OCI-LY3 (cell line): Measurements from ENCODE around the gene ZNF555.

Source experiments
- H2AFZ ChIP-seq: fragments of 200-600, 300-600 bp; shearing (Covaris generic); 2 replicates; pipeline ENCODE4 v1.6.0; 2014; ENCODE audit warnings: antibody characterized with exemption, low read depth, low read length
- H3K27ac ChIP-seq: fragments of 200-600, 300-600 bp; sonication (generic); 2 replicates; pipeline ENCODE4 v1.5.1; 2014; ENCODE audit warnings: mild to moderate bottlenecking, low read length, moderate library complexity, mixed read lengths
- H3K27me3 ChIP-seq: fragments of 200-600, 300-600 bp; sonication (generic); 2 replicates; pipeline ENCODE4 v1.6.1; 2014; ENCODE audit warnings: low read depth, low read length, mixed read lengths
- H3K36me3 ChIP-seq: fragments of 200-600, 300-600 bp; sonication (generic); replicated peaks from 2 replicates; pipeline ENCODE3; 2014; ENCODE audit warnings: low read depth, low read length, mixed read lengths
- H3K4me1 ChIP-seq: fragments of 300-600, 200-600 bp; sonication (generic); 2 replicates; pipeline ENCODE4 v1.6.1; 2014; ENCODE audit warnings: low read length, mixed read lengths
- H3K4me2 ChIP-seq: fragments of 200-600, 300-600 bp; sonication (generic); 2 replicates; pipeline ENCODE4 v1.6.1; 2014; ENCODE audit warnings: low read length, mixed read lengths
- H3K4me3 ChIP-seq: fragments of 300-600, 200-600 bp; sonication (generic); 2 replicates; pipeline ENCODE4 v1.5.1; 2014; ENCODE audit warnings: antibody characterized with exemption, mild to moderate bottlenecking, low read length, moderate library complexity
- H3K79me2 ChIP-seq: fragments of 300-600, 200-600 bp; shearing (Covaris generic); 2 replicates; pipeline ENCODE4 v1.6.1; 2014; ENCODE audit warnings: mild to moderate bottlenecking, low read length, mixed read lengths
- H3K9ac ChIP-seq: fragments of 300-600, 200-600 bp; shearing (Covaris generic); 2 replicates; pipeline ENCODE4 v1.6.0; 2014; ENCODE audit warnings: mild to moderate bottlenecking, low read length, moderate library complexity
- H3K9me3 ChIP-seq: fragments of 200-600, 300-600 bp; shearing (Covaris generic); 2 replicates; pipeline ENCODE4 v1.6.1; 2014; ENCODE audit warnings: low read length, mixed read lengths; ENCODE audit not compliant: insufficient read depth
- H4K20me1 ChIP-seq: fragments of 200-600, 300-600 bp; sonication (generic); 2 replicates; pipeline ENCODE4 v1.6.1; 2016; ENCODE audit warnings: low read length, mixed read lengths; ENCODE audit not compliant: insufficient read depth
- CTCF ChIP-seq: fragments of 200-600, 300-600 bp; sonication (generic); IDR thresholded peaks from 2 replicates; pipeline ENCODE4 v1.5.1; 2014; ENCODE audit warnings: antibody characterized with exemption, low read length, low read depth
- EZH2phosphoT487 ChIP-seq: fragments of 200-600 bp; shearing (Covaris generic); IDR thresholded peaks from 2 replicates; pipeline ENCODE4 v1.6.1; 2018; ENCODE audit warnings: antibody characterized with exemption, mixed run types, low read depth

The ZNF555 gene

GRCh38 chr19:2813235-2814160 lies 27.8 kb upstream of the ZNF555 start:
- Histone ChIP-seq H3K9ac (no peak overlapping the region), H4K20me1 (no peaks in the 10 kb centered on the region; the same call in 1 of the 2 replicates), H3K4me3 (no peak overlapping the region), H3K27ac (no peak overlapping the region), H3K27me3 (no peaks in the 10 kb centered on the region), H3K79me2 (no peaks in the 10 kb centered on the region), H2AFZ (no peak overlapping the region), H3K4me2 (no peak overlapping the region), H3K4me1 (no peaks in the 10 kb centered on the region), H3K36me3 (peaks cover 77% of the 10 kb centered on the region), H3K9me3 (no peaks in the 10 kb centered on the region)
- no peak for TF ChIP-seq EZH2phosphoT487
- no peak for TF ChIP-seq CTCF

DNA sequence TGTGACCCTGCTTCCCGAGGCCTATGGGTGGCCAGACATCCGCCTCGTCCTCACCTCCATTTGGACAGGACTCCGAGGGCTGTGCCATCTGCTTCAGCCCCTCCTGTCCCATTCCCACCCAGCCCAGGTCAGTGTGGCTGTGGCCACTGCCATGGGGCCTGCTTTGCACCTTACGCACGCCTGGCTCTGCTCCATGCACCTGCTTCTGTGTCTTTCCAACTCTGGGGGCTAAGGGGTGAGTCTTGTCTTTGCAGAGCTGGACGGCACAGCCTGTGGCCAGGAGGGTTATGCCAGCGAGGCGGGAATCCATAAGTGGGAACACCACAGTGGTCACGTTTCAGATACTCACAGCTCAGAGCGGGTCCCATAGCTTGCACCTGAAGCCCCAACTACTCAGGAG lies 26.8 kb upstream of the ZNF555 start:
- Histone ChIP-seq H2AFZ (no peak overlapping the region), H3K9ac (no peak overlapping the region), H3K36me3 (peaks cover 68% of the 10 kb centered on the region), H3K4me1 (no peaks in the 10 kb centered on the region), H3K9me3 (no peaks in the 10 kb centered on the region), H3K27ac (no peak overlapping the region), H3K27me3 (no peaks in the 10 kb centered on the region), H4K20me1 (no peaks in the 10 kb centered on the region), H3K79me2 (no peaks in the 10 kb centered on the region), H3K4me3 (no peak overlapping the region), H3K4me2 (no peak overlapping the region)
- TF ChIP-seq EZH2phosphoT487 (no peak), CTCF (no peak)

DNA sequence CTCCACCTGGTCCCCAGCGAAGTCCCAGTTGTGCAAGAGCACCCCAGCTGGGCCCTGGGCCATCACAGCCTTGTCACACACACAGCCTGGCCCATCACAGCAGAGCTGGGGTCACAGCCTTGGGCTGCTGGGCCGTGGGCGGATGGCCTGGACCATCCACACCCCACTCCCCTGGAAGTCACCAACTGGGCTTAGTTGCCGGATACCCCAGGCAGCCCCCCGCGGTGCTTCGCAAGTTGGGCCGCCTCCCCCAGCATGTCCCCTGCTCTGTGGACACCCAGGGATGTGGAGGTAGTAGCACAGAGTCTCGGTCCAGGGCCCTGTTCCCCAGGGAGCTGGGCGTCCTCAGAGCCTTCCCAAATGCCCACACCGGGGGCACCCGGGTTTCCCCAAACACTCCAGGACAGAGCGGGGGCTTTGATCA lies 26.1 kb upstream of the ZNF555 start:
- H3K36me3 ChIP-seq, result peaks cover 64% of the 10 kb centered on the region

More for the DNA sequence above, 26.1 kb upstream of the ZNF555 start:
- no peak overlapping the region for H3K4me2 ChIP-seq
- H3K9ac ChIP-seq, result no peak overlapping the region
- no peaks in the 10 kb centered on the region for H3K27me3 ChIP-seq
- H3K9me3 ChIP-seq, result no peaks in the 10 kb centered on the region
- peaks cover under 1% of the 10 kb centered on the region; the same call in 1 of the 2 replicates for H3K4me1 ChIP-seq
- H2AFZ ChIP-seq, result no peak overlapping the region
- H3K79me2 ChIP-seq, result peaks cover 2% of the 10 kb centered on the region
- H3K4me3 ChIP-seq, result no peak overlapping the region
- no peaks in the 10 kb centered on the region for H4K20me1 ChIP-seq
- no peak overlapping the region for H3K27ac ChIP-seq
- TF ChIP-seq CTCF (no peak), EZH2phosphoT487 (no peak)
